Activated naive CD4-positive, alpha-beta T cell treated with anti-CD3 and anti-CD28 coated beads, Interleukin-2, amount 10 ng/mL, durations not matched to agents 5 hours and 36 hours (primary cell): Measurements from ENCODE around the gene FGF22. TPM values are rescaled to one million over a fixed set of nuclear protein-coding genes. Genes with fewer than 3 reads are reported as not detected.

Source experiments
- total RNA-seq, 2 experiments: library from RNA; stranded (reverse); gene quantifications; one replicate each; pipeline ENCODE4 v1.2.3, GENCODE V29; 2021

The FGF22 gene
- total RNA-seq, result not detected

GRCh38 chr19:639253-640160 lies at the start of gene FGF22:
Gene FGF22, plus strand, starts transcription at chr19:639879. Its CDS starts 47 bp downstream, at chr19:639926.

DNA sequence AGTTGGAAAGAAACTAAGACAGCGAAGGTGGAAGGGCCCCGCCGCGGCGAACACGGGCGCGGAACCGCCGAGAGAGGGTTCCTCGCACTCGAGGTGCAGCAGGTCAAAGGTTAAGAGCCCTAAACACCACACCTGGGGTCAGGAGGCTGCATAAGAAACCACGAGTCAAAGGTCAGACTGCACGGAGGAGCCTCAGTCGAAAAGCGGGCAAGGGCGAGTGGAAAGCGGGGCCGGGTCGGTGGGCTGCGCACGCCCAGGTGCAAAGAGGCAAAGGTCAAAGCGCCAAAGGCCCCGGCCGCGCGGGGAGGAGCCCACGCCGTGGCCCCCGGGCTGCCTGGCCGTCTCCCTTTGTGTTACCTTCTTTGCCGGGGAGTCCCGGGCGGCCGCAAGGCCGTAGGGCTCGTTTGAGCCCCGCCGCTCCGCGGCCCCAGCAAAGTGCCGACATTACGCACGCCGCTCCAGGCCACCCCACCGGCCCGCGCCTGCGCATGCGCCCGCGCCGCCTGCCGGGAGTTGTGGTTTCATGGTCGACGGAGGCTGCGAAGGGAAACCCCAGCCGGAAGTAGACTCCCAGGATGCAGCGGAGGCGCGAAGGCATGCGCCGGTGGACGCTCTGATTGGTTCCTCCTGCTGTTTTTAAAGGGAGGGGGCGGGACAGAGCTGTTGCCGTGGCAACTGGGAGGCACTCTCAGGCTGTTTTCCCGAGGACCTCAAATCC lies 6.5 kb upstream of the FGF22 start, which contains the start of gene POLRMT:
POLRMT (minus strand) TSS at position 470 of the 718 bp plus-strand sequence; CDS start at position 445, 25 bp downstream.

DNA sequence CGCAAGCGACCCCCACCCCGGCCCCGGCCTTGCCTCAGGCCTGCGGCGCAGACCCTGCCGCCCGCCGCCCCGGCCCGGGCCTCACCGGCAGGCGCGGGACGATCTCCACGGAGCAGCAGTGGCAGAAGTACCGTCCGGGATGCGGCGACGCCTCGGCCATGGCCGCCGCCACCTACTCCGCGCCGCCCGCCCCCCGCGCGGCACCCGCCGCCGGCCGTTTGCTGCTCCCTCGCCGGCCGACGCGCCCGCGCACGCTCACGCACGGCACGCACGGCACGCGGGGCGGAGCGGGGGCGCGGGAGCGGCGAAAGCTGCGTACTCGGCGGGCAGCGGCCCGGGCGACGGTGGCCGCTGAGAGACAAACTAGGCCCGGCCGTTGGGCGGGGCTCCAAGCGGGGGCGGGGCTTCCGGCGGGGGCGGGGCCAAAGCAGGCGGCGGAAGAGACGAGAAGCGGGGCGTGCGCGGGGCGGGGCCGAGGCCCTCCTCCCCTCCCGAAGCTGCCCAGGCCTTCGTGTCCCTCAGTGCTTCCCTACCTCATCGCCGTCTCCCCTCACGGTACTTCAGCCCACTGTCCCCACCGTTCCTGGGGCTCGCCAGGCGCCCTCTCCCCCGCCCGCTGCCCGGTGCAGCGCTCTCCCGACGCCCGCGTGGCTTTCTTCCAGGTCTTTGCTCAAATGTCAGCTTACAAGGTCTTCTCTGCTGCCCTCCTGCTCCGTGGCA lies 23.4 kb downstream of the FGF22 start, which contains the start of gene RNF126:
RNF126 (minus strand) TSS at position 253 of the 720 bp plus-strand sequence; CDS start at position 160, 93 bp downstream.

DNA sequence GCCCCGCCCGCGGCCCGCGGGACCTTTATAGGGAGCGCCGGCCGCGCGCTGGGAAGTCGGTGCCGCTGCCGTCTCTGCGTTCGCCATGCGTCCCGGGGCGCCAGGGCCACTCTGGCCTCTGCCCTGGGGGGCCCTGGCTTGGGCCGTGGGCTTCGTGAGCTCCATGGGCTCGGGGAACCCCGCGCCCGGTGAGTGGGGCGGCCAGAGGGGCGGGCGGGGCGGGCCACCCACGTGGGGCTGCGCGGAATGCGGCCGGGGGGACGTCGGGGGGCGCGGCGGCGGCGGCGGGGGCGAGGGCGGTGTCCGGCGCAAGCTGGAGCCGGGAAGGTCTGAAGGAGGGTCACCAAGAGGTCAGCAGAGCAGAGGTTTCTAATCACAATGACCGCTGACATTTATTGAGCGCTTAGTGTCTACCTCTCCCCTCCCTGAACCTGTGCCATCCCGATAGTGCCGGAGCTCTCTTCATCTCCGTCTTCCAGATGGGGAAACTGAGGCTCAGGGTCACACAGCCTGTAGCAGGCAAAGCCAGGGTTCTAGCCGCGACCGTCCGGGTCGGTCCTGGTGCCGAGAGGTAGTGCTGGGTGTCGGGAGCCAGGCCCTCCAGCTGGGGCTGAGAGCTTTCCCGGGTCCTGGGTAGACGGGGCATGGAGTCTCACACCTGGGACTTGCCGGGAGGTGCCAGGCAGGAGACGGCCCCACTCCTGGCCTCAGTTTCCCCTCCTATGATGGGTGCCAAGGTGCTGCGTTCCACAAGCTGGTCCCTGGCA lies 36.8 kb downstream of the FGF22 start, which contains the start of gene FSTL3:
FSTL3 (plus strand) TSS at position 54 of the 767 bp plus-strand sequence; CDS start at position 86, 32 bp downstream.

Other genes with a start within 250 kb of the FGF22 start
- under 1 TPM; 0.14 to 0.20 TPM for gene C2CD4C, start 230.7 kb upstream of the FGF22 start, total RNA-seq
- gene SHC2, start 178.8 kb upstream of the FGF22 start, total RNA-seq, result not detected
- under 1 TPM; 0.26 to 0.53 TPM for gene MADCAM1, start 143.4 kb upstream of the FGF22 start, total RNA-seq
- gene TPGS1, start 132.4 kb upstream of the FGF22 start, total RNA-seq, result 10 to 100 TPM; 28.3 to 31.9 TPM
- 10 to 100 TPM; 50.5 to 51.4 TPM for gene CDC34, start 108.1 kb upstream of the FGF22 start, total RNA-seq
- 10 to 100 TPM; 49.7 to 52.1 TPM for gene GZMM, start 95.8 kb upstream of the FGF22 start, total RNA-seq
- 100 to 1,000 TPM; 192 to 193 TPM for gene BSG, start 67.3 kb upstream of the FGF22 start, total RNA-seq
- gene HCN2, start 50.0 kb upstream of the FGF22 start, total RNA-seq, result 1 to 10 TPM; 5.2 to 5.6 TPM
- 10 to 100 TPM; 51.6 to 54.5 TPM for gene POLRMT, start 6.3 kb upstream of the FGF22 start, total RNA-seq
- 10 to 100 TPM; 76.1 to 78.9 TPM for gene RNF126, start 23.3 kb downstream of the FGF22 start, total RNA-seq
- gene FSTL3, start 36.5 kb downstream of the FGF22 start, total RNA-seq, result 1 to 10 TPM; 3.6 to 3.9 TPM
- not detected for gene PRSS57, start 55.6 kb downstream of the FGF22 start, total RNA-seq
- gene PALM, start 69.1 kb downstream of the FGF22 start, total RNA-seq, result not detected
- gene MISP, start 111.2 kb downstream of the FGF22 start, total RNA-seq, result not detected
- gene PTBP1, start 157.6 kb downstream of the FGF22 start, total RNA-seq, result 100 to 1,000 TPM; 385 to 395 TPM
- gene PLPPR3, start 182.1 kb downstream of the FGF22 start, total RNA-seq, result not detected
- not detected for gene AZU1, start 188.0 kb downstream of the FGF22 start, total RNA-seq
- not detected for gene PRTN3, start 201.1 kb downstream of the FGF22 start, total RNA-seq
- not detected for gene ELANE, start 212.4 kb downstream of the FGF22 start, total RNA-seq
- gene CFD, start 219.8 kb downstream of the FGF22 start, total RNA-seq, result 1 to 10 TPM; 3.4 to 3.6 TPM